ENCODE data around the gene MAML2.
A peak's percentile ranks its signal among the peaks of the same experiment; 100 is the strongest.

MAML2 gene

DNA sequence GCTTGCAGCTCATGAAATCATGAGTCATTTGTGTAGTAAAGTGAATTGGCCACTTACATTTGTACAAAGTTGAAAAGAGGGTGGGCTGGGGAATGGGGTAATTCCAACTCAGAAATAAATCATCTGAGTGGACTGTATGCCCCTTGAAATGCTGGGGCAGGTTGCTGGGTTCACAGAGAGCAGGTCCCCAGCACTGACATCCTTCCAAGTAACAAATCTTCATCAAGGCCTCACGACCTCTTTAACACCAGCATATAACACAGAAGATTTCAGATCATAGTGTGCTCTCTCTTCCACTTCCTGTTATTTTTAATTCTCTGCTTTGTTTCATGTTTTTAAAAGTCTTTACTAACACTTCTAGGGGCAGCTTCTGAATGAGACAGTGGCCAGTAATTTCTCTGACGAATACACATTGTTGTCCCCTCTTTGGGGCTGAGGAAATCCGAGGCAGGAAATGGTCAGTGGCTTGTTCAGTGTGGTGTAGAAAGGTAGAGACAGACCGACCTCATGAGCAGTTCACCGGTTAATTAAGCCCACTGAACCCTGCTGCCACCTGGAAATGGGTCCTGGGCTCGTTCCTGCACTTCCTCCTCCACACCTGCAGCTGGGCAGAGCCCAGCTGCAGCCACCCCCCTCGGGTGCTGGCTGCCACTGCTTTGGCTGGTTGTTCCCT, 127.7 kb downstream of the MAML2 start:
- TF ChIP-seq, protein P1, sequence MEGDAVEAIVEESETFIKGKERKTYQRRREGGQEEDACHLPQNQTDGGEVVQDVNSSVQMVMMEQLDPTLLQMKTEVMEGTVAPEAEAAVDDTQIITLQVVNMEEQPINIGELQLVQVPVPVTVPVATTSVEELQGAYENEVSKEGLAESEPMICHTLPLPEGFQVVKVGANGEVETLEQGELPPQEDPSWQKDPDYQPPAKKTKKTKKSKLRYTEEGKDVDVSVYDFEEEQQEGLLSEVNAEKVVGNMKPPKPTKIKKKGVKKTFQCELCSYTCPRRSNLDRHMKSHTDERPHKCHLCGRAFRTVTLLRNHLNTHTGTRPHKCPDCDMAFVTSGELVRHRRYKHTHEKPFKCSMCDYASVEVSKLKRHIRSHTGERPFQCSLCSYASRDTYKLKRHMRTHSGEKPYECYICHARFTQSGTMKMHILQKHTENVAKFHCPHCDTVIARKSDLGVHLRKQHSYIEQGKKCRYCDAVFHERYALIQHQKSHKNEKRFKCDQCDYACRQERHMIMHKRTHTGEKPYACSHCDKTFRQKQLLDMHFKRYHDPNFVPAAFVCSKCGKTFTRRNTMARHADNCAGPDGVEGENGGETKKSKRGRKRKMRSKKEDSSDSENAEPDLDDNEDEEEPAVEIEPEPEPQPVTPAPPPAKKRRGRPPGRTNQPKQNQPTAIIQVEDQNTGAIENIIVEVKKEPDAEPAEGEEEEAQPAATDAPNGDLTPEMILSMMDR (conservative IDR thresholded peaks at IDR 0.05; ENCODE audit: control insufficient read depth, insufficient read depth, low read depth, low read length): no peak
- DNase-seq (ENCODE audit: low read depth): peak; percentile 80
- no peak overlapping the region for H3K4me3 ChIP-seq (ENCODE audit: control insufficient read depth, low read depth, low read length)

DNA sequence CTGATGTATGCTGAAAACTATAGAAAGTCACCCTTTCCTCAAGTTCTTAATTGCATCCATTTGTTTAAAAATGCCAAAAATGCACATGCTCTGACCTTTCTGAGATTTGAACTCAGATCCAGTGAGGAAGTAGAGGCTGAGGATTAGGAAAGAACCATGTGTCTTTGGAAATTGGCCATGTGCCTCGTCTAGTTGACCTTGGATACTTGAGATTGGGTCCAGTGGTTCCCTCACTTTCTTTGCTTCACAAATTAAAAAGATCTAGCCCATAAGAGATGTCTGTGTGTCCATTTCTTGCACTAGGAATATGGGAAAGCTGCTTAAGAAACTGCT, 128.3 kb downstream of the MAML2 start:
- no peak overlapping the region for H3K4me3 ChIP-seq (ENCODE audit: control insufficient read depth, low read depth, low read length)
- TF ChIP-seq, protein P1 (conservative IDR thresholded peaks at IDR 0.05; ENCODE audit: control insufficient read depth, insufficient read depth, low read depth, low read length): no peak
- DNase-seq (ENCODE audit: low read depth): no peak

DNA sequence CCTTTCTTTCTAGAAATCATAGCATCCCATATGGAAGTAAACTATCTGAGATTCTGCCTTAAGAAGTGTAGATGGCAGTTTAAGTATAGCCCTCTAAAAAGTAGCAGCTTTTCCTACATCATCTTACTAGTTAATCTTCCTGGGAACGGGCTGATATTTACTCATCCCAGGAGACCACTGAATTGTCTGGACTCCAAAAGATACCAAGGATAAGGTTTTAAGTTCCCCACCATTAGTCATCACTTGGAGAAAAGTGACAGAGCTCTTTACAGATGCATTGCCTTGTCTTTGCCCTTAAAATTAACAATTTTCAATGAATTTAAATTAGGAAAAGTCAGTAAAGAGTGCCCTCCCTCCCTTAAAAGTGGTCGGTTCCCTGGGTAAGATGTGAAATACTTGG, 129.5 kb downstream of the MAML2 start:
- DNase-seq (ENCODE audit: low read depth): peak; percentile 94
- no peak overlapping the region for H3K4me3 ChIP-seq (ENCODE audit: control insufficient read depth, low read depth, low read length)
- TF ChIP-seq, protein P1 (conservative IDR thresholded peaks at IDR 0.05; ENCODE audit: control insufficient read depth, insufficient read depth, low read depth, low read length): no peak

DNA sequence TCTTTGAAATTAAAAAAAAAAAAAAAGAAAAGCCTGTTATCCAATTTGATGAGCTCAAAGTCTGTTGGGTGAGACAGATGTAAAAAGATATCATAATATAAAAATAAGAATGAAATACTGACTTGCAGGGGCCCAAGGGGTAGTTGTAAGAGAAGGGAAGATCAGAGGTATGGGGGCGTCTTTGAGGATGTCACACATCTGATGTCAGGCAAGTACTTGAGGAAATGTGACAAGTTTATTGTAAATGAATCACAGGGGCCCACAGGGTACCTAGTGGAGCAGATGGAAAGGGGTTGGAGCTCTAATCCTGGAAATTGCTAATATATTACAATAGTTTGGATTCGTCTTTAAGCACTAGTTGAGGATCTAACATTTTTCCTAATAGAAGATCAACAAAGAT, 131.6 kb downstream of the MAML2 start:
- no peak for DNase-seq (ENCODE audit: low read depth)
- TF ChIP-seq, protein P1 (conservative IDR thresholded peaks at IDR 0.05; ENCODE audit: control insufficient read depth, insufficient read depth, low read depth, low read length): no peak
- H3K4me3 ChIP-seq (ENCODE audit: control insufficient read depth, low read depth, low read length): no peak overlapping the region

DNA sequence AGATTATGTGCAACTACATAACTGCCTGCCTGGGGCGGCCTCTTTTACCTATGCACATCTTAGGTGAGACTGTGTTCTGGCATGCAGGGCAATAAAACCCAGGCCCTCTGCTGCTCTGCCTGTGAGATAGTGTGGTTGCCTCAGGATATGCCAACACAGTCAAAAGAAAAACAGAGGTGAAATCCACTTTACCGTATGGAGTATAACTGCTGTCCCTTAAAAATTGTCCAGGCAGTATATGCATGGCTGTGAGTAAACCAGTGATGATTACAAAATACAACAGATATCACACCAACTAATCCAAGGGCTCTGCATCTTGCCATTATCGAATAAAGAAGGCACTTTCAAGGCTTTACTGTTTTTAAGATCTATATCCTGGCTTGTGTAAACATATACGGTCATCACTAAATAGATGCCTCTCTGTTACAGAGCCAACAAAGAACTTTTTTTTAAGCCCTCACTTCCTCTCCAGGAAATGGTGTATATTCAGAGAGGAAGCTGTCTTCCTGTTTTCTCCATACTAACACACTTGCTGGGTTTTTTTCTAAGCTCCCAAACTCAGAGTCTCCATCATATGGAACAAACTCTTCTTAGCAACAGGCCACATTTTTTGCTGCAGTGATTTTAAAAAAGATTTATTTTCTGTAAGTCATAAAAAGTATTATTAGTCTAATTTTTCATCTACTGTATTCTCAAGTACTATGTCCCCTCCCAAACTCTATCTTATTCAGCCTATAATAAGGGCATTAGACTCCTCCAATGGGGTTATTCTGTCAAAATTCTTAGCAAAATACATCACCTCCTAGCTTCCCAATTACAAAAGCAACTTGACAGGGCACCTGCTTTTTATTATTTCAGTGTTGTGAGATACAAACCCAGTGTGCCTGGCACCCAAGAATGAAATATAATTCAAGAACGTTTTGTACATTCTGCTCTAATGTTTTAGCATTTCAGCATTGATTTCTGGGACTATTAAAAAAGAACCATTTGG, 135.2 kb downstream of the MAML2 start:
- no peak overlapping the region for H3K4me3 ChIP-seq (ENCODE audit: control insufficient read depth, low read depth, low read length)
- DNase-seq (ENCODE audit: low read depth): no peak
- TF ChIP-seq, protein P1 (conservative IDR thresholded peaks at IDR 0.05; ENCODE audit: control insufficient read depth, insufficient read depth, low read depth, low read length): no peak

DNA sequence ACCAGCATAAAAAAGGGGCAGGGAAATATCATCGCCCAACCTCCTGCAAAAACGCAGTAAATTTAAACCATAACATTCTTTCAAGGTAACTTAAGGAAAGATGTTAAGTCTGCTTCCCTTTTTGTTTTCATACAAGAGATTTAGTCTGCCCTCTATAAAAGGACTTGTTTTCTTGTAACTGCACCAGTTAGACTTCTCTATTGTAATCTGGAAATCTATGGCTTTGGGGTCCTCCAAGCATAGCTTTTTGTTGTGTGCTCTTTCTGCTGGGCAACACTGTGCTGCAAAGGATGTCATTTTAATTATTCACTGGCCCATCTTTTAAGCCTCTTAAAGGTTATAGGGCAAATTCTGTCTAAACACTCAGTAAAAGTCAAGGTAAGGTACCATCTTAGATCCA, 136.0 kb downstream of the MAML2 start:
- DNase-seq (ENCODE audit: low read depth): no peak
- no peak overlapping the region for H3K4me3 ChIP-seq (ENCODE audit: control insufficient read depth, low read depth, low read length)
- TF ChIP-seq, protein P1 (conservative IDR thresholded peaks at IDR 0.05; ENCODE audit: control insufficient read depth, insufficient read depth, low read depth, low read length): no peak
